HepG2 (cell line): ENCODE measurements around the gene CRTAC1. TPM values are rescaled to one million over a fixed set of nuclear protein-coding genes. Genes with fewer than 3 reads are reported as not detected.
A peak's percentile ranks its signal among the peaks of the same experiment; 100 is the strongest.

Source experiments
- PAX8 ChIP-seq: sonication (generic); formaldehyde crosslinking; IDR thresholded peaks from 2 replicates; pipeline ENCODE4 v1.8.0; 2022; ENCODE audit warnings: mild to moderate bottlenecking, missing genetic modification reagents, borderline replicate concordance
- RELA ChIP-seq: sonication (generic); formaldehyde crosslinking; IDR thresholded peaks from 2 replicates; pipeline ENCODE4 v1.4.0; 2020; ENCODE audit warnings: missing genetic modification reagents
- SRY ChIP-seq: sonication (generic); formaldehyde crosslinking; IDR thresholded peaks from 2 replicates; pipeline ENCODE4 v1.8.0; 2022; ENCODE audit warnings: mild to moderate bottlenecking, missing genetic modification reagents
- polyA plus RNA-seq, 8 experiments: library from polyadenylated mRNA; depleted of rRNA in 3 of 8; stranded (reverse) in 7 of 8; unstranded in 1 of 8; fragments of >200 nt; fragmentation: Illumina TruSeq in 4 of 8; extraction: Trizol in 4 of 8; gene quantifications; 2 replicates each; pipeline versions ENCODE4 v1.2.1 to v1.2.3, GENCODE V29; 2011 to 2016; ENCODE audit warnings: low read depth in 4 of 8, missing spikeins in 1 of 8, mixed read lengths in 1 of 8; ENCODE audit not compliant: insufficient read depth in 1 of 8
- total RNA-seq, 5 experiments: library from RNA; depleted of rRNA; stranded (reverse); fragments of >200 nt; fragmentation: Illumina TruSeq; extraction: Trizol; gene quantifications; 2 replicates each; pipeline ENCODE4 v1.2.3, GENCODE V29; 2016; ENCODE audit warnings: low read depth in 1 of 5
- TF ChIP-seq, protein P1 (sequence below), 2 experiments: IDR thresholded peaks; 2 replicates each; pipeline ENCODE4 v1.6.1; 2011 to 2012; ENCODE audit warnings: low read length in 2 of 2, borderline replicate concordance in 1 of 2, low read depth in 1 of 2, mild to moderate bottlenecking in 1 of 2, moderate library complexity in 1 of 2
- TF ChIP-seq, protein P2 (sequence below): sonication (generic); formaldehyde crosslinking; IDR thresholded peaks from 2 replicates; pipeline ENCODE4 v1.4.0; 2020; ENCODE audit warnings: missing genetic modification reagents

The CRTAC1 gene
- total and polyA plus RNA-seq, 2 of the 13 experiments (the other 11 are each of a cell fraction or from before 2014, with no cell fraction given), result not detected

DNA sequence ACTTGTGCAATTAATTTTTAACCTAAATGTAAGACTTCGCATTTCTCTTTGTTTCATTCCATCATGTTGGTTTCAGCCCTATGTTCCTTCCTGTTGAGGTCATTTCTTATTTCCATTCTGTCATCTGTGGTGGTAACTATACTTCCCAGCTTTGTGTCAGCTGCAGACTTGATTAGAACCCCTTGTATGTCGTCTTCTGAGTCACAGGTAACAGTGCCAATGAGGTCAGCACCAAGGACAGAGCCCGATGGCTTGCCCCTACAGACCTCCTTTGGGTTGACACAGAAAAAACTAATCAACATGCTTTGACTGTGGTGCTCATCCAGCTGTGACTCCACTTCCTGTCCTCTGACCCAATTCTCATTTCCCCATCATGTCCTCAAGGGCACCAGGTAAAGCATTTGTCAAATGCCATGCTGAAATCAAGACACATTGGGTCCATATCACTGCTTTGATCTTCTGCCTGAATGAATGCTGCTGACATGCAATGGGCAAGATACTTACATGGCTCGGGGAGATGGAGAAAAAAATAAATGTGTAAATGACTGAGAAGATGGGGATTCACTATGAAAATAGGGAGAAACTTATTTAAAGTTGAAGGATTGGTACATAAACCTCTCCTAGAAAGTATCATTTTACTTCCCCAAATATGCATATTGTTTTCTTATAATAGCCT lies 25.6 kb upstream of the CRTAC1 start (continued):
- TF ChIP-seq, protein P1, sequence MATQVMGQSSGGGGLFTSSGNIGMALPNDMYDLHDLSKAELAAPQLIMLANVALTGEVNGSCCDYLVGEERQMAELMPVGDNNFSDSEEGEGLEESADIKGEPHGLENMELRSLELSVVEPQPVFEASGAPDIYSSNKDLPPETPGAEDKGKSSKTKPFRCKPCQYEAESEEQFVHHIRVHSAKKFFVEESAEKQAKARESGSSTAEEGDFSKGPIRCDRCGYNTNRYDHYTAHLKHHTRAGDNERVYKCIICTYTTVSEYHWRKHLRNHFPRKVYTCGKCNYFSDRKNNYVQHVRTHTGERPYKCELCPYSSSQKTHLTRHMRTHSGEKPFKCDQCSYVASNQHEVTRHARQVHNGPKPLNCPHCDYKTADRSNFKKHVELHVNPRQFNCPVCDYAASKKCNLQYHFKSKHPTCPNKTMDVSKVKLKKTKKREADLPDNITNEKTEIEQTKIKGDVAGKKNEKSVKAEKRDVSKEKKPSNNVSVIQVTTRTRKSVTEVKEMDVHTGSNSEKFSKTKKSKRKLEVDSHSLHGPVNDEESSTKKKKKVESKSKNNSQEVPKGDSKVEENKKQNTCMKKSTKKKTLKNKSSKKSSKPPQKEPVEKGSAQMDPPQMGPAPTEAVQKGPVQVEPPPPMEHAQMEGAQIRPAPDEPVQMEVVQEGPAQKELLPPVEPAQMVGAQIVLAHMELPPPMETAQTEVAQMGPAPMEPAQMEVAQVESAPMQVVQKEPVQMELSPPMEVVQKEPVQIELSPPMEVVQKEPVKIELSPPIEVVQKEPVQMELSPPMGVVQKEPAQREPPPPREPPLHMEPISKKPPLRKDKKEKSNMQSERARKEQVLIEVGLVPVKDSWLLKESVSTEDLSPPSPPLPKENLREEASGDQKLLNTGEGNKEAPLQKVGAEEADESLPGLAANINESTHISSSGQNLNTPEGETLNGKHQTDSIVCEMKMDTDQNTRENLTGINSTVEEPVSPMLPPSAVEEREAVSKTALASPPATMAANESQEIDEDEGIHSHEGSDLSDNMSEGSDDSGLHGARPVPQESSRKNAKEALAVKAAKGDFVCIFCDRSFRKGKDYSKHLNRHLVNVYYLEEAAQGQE (IDR thresholded peaks at IDR 0.05; ENCODE audit: borderline replicate concordance in 1 of 2, low read depth in 1 of 2, low read length in 2 of 2), result peak; percentile 75 to 97
- no peak for TF ChIP-seq RELA (CRISPR knock-in tag)
- TF ChIP-seq, protein P2, sequence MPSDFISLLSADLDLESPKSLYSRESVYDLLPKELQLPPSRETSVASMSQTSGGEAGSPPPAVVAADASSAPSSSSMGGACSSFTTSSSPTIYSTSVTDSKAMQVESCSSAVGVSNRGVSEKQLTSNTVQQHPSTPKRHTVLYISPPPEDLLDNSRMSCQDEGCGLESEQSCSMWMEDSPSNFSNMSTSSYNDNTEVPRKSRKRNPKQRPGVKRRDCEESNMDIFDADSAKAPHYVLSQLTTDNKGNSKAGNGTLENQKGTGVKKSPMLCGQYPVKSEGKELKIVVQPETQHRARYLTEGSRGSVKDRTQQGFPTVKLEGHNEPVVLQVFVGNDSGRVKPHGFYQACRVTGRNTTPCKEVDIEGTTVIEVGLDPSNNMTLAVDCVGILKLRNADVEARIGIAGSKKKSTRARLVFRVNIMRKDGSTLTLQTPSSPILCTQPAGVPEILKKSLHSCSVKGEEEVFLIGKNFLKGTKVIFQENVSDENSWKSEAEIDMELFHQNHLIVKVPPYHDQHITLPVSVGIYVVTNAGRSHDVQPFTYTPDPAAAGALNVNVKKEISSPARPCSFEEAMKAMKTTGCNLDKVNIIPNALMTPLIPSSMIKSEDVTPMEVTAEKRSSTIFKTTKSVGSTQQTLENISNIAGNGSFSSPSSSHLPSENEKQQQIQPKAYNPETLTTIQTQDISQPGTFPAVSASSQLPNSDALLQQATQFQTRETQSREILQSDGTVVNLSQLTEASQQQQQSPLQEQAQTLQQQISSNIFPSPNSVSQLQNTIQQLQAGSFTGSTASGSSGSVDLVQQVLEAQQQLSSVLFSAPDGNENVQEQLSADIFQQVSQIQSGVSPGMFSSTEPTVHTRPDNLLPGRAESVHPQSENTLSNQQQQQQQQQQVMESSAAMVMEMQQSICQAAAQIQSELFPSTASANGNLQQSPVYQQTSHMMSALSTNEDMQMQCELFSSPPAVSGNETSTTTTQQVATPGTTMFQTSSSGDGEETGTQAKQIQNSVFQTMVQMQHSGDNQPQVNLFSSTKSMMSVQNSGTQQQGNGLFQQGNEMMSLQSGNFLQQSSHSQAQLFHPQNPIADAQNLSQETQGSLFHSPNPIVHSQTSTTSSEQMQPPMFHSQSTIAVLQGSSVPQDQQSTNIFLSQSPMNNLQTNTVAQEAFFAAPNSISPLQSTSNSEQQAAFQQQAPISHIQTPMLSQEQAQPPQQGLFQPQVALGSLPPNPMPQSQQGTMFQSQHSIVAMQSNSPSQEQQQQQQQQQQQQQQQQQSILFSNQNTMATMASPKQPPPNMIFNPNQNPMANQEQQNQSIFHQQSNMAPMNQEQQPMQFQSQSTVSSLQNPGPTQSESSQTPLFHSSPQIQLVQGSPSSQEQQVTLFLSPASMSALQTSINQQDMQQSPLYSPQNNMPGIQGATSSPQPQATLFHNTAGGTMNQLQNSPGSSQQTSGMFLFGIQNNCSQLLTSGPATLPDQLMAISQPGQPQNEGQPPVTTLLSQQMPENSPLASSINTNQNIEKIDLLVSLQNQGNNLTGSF (CRISPR knock-in tag), result 0 out of 2 replicates have a peak, but pooled peaks have one; percentile 45
- TF ChIP-seq PAX8 (CRISPR knock-in tag), result no peak
- TF ChIP-seq SRY (CRISPR knock-in tag), result no peak
